Stimulated activated CD8-positive, alpha-beta memory T cell treated with anti-CD3 and anti-CD28 coated beads, Interleukin-15, amount 100 ng/mL, for 24 hours (primary cell): ENCODE data around the gene SULT4A1.
"Not testable (repeated sequence)": the region's sequence is repeated elsewhere in the genome, so short reads cannot be mapped to it uniquely, and the experiment has no call there.

Source experiments
- DNase-seq: peaks from one replicate; pipeline ENCODE4 v3.0.0-alpha.2; 2020; ENCODE audit warnings: low read depth

SULT4A1 gene

DNA sequence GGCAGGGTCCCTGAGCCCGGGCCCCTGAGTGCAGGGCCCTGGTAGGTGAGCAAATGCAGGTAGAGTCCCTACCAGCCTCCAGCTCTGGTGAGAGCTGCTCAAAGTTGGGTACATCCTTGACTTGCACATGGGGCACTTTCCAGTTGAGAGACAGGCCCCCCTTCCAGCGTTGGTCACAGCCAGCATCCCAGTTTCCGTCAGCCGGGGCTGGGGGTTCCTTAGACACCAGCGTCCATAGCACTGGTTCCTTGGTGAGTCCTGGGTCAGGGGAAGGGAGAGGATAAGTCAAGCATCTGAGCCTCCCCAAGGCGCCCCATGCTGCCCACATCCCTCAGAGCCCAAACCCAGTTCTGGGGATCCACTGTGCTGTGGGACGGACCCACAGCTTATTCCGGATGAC is 23.9 kb upstream of the SULT4A1 start:
- DNase-seq = no peak

DNA sequence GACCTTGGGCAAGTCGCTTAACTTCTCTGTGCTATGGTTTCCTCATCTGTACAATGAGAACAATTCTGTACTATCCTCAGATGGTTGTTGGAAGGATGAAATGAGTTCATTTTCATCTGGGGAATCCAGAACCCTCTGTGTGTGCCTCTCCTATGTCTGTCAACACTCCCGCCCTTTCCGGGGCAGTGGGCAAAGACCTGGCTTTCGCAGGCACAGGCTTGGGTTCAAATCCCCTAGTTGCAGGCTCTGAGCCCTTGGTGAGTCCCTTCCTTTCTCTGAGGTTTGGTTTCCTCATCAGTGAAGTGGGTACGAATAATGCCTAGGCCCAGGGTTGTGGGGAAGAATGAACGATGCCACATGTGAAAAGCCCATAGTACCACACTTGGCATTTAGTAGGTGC is 23.5 kb upstream of the SULT4A1 start:
- no peak for DNase-seq

DNA sequence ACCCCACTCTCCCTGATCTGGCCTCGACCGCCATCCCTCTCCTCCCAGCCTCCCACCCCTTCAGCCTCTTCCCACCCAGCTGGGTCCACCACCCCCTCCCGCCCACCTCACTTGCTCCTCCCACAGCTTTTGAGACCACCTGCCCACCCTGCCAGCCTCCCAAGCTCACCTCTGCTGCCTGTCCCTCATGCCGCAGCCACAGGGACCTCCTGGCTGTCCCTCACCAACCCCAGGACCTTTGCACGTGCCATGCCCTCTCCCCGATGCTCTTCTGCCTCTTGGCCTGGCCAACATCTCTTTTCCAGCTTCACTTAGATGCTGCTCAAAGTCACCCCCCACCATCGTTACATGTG is 23.0 kb upstream of the SULT4A1 start:
- no peak for DNase-seq

DNA sequence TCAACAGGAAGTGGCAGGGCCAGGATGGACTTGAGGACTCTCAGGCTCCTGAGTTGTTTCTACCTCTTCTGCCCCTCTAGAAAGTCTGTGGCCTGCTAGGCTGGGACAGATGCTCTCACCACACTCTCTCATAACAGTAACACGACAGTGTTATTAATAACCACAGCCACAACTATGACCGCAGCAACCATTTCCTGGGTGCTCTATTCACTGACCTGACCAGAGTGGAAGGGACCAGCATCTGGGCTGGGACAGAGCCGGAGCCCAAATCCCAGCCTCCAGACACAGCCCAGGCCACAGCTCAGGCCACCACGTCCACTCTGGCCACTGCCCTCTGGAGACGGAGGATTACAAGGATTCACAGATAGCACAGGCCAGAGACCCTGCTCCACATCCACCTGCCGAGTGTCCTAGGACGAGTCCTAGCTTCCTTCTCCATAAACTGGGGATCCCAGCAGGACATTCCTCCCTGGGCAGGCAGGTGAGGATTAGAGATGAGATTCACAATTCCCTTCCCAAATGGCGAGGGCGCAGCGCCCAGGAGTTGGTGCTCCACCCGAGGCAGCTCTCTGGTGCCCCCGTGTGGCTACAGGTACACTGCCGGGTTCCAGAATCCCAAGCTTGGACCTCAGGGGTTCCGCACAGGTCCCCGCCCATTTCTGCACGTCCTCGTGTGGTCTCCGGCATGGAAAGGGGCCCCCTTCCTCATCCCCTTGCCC is 22.4 kb upstream of the SULT4A1 start:
- DNase-seq = peak; percentile 15

DNA sequence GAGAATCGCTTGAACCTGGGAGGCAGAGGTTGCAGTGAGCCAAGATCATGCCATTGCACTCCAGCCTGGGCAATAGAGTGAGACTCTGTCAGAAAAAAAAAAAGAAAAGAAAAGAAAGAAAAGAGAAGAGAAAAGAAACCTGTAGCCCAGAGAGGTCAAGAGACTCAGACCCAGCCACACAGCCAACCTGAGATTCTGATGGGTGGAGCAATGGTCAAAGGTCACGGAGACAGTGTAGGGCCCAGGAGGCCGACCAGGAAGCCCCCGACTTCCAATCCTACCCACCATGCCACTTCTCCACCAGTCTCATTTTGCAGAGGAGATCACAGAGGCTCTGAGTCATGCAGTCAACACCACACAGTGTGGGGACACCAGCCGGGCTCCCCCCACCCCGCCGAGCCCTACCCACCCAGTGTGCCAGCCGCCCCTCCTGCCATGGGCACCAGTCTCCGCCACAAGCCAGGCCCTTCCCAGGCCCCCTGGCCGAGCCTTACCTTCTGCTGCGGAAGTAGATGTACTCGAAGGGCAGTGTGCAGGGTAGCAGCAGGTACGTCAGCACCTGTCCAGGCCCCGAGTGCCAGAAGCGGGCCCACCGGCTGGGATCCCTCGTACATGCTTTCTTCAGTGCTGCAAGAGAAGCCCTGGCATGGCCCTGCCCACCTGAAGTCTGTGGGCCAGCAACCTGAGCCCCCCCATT is 21.6 kb upstream of the SULT4A1 start:
- DNase-seq = no peak

DNA sequence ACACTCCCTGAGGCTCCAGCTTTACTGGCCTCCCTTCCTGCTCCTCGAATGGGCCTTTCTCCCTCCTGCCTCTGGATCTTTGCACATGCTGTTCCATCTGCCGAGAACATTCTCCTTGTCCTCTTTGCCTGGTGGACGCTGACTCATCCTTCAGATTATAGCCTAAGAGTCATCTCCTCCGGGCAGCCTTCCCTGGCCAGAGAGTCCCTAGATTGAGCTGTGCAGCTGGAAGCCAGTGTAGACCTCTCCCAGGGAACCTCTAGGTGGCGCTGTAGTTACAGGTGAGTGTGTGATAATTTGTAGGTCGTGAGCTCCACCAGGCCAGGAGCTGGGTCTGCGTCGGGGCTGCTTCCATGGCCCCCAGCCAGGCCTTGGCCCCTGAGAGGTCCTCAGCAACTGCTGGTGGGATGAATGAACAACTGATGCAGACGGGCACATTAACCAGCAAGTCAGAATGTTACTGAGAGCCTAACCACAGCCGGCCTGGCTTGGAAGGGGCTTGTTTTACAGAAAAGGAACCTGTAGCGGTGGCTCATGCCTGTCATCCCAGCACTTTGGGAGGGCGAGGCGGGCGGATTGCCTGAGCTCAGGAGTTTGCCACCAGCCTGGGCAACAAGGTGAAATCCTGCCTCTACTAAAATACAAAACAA is 20.8 kb upstream of the SULT4A1 start:
- no peak for DNase-seq

DNA sequence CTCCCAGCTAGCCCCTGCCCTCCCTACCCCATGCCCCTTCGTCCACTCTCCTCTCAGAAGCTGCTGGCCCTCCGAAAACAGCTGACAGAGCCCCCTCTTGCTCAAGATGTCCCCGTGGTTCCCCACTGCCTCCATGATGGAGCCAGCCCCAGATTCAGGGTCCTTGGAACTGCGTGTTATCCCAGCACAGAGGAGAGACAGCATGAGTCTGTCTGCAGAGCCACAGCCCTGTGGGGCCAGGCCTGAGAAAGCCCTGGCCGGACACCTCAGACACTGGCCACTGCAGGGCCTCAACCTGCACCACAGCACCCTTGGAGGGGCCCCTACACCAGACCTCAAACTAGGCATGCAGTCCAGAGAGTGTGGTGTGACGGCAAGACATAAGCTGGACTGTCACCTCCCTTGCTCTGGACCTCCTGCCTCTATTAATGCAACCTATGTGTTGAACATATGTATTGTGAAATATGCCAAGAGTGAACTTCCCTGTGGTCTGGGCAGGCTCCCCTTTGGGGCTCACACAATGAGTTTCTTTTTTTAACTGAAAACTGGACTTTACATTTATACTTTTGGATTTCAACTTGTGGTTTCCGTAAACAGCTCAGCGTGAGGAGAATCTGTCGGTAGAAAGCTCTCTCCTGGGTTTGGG is 19.9 kb upstream of the SULT4A1 start:
- DNase-seq = no peak

DNA sequence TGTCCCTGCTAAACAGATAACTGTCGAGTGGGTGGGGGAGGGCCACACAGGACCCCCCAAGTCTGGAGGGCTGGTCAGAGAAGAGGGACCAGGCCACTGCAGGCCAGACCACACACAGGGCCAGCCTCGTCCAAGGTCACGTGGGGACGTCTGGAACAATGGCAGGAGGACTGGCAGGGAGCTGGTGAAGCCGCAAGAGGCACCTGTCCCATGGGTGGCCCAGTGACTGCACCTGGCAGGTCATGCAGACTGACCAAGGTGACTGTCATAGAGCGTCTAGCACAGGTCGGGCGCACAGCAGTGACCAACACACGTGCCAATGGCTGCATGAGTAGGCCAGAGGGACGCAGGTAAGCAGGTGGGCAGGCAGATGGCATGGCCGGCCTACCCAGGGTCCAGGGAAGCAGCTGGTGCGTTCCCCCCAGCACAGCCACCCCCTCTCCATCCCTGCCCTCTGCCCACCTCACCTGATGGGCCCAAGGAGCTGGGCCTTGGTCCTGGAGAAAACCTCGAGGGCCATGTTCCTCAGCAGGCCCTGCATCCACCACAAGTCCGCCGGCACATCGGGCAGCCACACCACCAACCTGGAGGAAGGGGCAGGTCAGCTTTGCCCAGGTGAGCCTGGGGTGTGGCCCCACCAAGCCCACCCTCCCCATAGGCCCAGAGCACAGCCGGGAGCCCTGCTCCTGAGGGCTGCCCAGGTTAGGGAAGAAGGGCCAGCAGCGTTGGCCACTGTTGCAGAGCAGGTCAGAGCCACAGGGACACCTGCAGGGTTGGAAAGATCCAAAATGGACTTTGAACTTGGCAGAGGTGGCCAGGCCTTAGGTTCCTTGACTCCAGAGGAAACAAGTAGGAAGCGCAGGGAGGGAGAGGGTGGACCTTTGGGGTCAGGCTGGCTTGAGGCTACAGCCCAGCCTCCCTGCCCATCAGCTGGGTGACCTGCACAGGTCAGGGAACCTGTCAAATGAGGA is 19.1 kb upstream of the SULT4A1 start:
- DNase-seq = no peak

DNA sequence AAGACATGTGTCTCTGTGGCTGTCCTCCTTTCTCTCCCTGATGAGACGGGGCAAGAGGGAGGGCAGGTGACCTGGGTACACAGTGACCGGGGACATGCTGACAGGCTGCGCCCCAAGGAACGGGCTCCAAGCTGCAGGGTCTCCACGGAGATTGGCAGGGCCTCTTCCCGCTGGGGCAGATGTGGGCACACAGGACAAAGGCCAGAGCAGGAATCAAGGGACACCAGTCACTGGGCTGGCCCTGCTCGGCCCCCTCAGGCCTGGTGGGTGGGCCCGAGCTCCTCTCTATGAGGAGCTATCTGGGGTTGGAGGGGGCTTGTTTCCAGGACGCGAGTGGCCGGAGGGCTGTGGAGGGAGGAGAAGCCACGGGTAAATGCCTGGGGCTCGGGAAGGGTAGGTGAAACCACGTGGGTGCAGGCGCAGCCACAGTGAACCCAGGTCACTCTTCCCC is 18.3 kb upstream of the SULT4A1 start:
- no peak for DNase-seq

DNA sequence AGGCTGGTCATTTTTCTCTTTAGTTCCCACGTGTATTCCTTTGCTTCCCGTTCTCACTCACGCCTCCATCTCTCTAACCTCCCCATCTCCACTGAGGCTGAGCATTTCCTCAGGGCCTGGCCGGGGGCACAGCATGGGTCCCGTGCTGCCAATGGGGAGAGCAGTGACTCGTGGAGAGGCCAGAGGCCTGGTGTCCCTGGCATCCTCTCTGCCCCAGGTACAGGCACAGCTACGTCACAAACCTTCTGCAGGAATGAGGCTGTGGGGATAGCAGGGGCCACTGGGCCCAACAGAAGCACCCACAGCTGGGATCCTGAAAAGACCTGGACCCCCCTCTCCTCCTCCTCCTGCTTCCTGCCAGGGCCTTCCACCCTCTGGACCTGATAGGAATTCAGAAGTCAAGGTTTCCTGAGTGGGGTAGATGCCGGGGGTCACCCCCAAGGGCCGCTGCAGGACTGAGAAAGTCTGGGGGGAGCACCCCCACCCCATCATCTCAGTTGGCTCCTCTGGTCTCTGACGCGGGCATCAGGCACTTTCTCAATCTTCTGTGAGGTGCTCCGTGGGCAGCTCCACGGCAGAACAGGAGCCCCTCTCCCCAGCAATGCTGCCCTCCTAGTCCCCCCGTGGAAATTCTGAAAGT is 17.7 kb upstream of the SULT4A1 start:
- no peak for DNase-seq

DNA sequence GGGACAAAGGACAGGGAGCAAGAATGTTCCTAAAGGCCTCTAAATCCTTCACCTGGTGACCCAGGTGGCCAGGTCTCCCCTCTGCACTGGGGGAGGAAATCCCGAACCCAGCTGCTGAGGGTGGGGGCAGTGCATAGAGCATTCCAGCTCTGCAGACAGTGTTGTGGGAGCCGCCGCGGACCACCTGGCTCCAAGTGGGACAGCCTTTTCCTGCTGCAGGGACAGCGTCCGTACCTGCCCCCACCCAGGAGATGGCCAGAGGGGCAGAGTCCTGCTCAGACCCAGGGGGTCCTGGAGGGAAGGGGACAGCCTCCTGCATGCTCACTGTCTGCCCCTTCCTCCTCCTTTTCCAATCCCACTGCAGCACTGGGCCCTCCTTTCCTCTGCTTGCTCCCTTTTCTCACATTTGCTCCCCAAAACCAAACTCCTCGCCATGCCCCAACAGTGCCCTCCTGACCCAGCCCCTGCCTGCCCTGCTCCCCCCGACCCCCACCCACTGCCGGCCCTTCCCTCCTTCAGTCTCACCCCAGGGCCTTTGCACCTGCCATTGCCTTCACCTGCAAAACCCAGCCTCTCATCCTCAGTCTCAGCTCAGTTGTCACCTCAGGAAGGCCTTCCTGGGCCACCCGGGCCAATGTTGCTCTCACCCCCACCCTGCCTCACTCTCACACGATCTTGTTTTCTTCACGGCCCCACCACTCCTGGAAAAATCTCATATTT is 16.7 kb upstream of the SULT4A1 start:
- DNase-seq = no peak

DNA sequence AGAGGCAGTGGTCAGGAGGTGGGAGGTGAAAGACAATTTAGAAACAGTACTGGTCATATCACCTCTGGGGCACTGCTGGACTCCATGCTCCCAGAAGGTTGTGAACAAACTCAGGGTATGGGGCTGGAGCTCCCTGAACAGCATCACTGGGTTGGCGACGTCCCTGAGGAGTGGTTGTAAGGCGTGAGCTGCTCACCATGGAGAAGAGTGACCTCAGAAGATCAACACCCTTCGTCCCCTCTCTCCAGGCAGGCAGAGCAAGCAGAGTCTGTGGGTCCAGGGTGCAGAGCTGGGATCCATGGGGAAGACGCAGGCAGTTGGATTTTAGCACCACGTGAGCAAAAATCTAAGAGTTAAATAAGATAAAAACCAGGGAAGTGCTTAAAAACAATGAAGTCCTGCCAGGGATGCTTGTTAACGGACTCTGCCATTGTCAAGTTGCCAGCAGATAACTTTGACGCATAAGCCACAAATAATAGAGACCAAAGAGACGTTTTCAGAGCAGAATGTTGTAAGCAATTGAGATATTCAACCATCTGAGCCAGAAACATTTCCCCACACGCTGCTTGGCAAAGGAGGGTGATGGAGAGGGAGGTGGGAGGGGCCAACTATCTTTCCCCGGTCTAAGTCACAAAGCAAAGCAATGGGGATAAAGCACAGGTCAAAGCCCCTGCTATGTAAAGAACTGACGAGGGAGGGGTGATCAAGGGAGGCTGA is 15.9 kb upstream of the SULT4A1 start:
- no peak for DNase-seq

DNA sequence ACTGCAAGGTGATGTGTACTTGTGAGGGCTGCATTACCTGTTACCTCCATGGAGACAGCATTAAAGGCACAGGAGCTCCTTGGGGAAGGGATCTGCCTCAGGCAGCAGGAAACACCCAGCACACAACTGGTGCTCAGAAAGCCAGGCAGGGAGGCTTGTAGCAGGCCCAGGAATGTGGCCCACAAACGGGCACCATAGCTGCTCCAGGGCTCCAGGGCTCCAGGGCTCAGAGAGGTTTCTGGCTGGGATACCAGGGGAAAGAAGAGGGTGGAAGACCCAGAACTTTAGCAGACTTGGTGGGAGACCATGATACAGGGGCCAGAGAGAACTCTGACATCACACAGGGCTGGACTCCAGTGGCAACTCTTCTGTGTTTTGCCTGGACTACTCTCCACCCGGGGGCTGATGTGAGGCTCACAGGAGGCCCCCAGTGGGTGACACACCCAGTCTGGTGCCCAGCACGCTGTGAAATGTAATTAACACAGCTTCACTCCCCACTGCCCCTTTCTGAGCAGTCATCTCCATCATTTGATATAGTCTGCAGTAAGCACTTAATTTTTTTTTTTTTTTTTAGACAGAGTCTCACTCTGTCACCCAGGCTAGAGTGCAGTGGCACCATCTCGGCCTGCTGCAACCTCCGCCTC is 14.7 kb upstream of the SULT4A1 start:
- DNase-seq = no peak

DNA sequence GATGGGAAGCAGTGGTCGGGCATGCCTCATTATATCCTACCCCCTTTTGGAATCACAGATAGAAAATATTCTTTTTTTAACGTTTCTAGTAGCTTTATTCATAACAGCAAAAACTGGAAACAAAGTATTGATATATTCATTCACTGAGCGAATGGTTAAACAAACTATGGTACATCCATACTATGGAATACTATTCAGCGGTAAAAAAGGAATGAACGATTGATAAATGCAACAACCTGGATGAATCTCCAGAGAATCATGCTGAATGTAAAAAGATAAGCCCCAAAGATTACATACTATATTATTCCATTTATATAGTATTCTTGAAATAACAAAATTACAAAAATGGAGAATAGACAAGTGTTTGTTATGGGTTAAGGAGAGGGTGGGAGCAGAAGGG is 7.5 kb upstream of the SULT4A1 start:
- no peak for DNase-seq

DNA sequence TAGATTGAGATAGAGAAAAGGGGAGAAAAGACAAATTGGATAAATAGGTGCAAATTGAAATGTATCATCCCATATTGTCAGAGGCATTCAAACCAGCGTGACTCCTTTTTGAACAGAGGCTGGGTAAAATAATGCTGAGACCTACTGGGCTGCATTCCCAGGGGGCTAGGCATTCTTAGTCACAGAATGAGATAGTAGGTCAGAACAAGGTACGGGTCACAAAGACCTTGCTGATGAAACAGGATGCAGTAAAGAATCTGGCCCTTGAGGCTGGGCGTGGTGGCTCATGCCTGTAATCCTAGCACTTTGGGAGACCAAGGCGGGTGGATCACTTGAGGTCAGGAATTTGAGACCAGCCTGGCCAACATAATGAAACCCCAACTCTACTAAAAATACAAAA is 6.7 kb upstream of the SULT4A1 start:
- not testable (repeated sequence) for DNase-seq

DNA sequence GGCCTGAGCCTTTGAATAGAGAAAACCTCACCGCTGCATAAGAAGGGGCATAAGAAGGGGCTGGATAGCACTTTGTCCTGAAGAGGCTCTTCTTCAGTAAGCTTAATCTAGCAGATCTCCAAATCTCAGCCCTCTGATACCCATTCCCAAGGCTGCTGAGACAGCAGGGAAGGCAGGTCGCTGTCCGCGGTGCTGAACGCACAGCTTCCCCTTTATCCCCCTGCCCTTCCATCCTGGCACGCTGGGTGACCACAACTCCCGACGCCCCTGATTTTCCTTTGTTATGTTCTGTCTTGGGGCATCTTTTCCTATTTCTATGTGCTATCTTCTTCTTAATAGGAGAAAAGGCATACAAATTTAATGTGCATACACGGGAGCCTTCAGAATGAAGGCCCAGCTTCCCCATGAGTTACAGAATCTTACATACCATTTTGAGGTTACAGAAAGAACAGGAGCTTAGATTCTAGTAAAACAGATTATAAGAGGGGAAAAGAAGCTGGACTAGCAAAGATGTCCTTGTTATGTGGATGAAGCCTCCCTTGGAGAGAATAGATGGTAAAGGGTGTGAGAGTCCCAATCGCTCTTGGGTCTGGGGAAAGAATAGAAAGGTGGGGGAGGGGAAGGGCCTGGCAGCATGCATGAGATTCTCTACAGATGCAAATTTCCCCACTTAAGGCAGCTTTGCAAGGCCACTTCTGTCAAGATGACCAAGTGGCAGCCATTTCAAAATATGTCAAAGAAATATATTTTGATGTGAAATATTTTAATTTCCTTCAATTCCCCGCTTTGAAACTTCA is 5.7 kb upstream of the SULT4A1 start:
- no peak for DNase-seq

DNA sequence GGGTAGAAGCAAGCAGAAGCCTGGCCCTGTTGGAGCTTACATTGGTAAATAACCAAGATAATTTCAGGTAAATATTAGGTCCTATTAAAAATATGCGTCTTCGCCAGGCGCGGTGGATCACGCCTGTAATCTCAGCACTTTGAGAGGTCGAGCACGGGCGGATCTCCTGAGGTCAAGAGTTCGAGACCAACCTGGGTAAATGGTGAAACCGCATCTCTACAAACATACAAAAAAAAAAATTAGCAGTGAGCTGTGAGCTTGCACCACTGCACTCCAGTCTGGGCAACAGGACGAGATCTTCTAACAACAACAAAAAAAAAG is 529 bp upstream of the SULT4A1 start:
- DNase-seq = no peak

DNA sequence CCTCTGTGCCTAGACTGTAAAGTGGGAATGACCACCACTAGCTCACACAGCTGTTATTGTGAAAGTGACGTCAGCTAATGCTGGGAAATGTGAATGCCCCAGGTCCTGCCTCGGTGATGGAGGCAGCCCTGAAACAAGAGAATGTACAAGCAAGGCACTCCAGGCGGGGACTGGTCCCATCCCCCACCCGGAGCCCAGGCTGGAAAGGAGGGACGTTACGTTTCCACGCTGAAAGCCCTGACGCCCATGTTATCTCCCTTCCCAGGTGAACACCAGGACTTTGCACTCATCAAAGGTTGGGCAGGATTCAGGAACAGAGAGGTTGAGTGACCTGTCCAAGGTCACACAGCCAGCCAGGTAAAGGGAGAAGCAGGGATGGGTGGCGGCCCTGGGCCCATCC is 784 bp downstream of the SULT4A1 start:
- DNase-seq = no peak

DNA sequence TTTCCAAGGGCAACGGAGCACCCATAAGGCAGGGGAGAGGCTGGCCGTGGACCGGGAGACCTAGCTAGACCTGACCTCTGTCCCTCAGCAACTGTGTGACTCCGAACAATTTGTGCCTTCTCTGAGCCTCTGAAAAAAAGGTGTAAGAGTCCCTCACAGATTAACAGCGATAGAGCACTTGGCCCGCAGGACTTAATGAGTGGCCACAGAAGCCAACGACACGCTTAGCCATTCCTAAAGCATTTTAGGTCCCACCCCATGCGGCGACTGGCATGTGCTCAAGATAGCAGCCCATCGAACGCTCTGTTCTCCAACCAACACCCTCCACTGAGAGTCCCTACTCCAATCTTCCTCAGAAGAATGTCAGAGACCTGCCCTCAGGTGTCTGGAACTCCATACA is 1.5 kb downstream of the SULT4A1 start:
- DNase-seq = no peak
